ENCODE data around the gene FARS2. TPM values are rescaled to one million over a fixed set of nuclear protein-coding genes. Genes with fewer than 3 reads are reported as not detected.

Gene FARS2
- total RNA-seq, 2 experiments from 2014 or later: 15.7 to 18.5 TPM

DNA sequence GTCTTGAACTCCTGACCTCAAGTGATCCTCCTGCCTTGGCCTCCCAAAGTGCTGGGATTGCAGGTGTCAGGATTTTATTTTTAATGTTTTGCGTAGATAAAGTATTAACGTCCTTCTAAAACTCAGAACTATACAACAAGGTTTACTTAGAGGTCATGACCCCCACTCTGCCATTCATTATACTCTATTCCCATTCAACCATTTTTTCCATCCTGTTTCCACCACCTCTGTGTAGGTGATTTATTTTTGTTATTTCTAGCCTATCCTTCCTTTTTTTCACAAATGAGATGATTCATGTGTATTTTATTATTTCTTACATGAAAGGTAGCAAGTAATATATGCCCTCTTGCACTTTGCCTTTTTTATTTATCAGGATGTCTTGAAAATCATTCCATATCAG lies 138.1 kb downstream of the FARS2 start:
- Mint-ChIP-seq H3K4me3 (no peak overlapping the region), H3K27ac (peak overlapping the region; percentile 10), H3K27me3 (no peaks in the 10 kb centered on the region), H3K4me1 (ENCODE audit: low read depth) (peaks cover 21% of the 10 kb centered on the region), H3K9me3 (no peaks in the 10 kb centered on the region), H3K36me3 (ENCODE audit: low read depth) (no peaks in the 10 kb centered on the region)
- CTCF ChIA-PET: no interaction called here
- intact Hi-C loops (cut with micrococcal nuclease): no loop called here
- TF ChIP-seq, protein P1, sequence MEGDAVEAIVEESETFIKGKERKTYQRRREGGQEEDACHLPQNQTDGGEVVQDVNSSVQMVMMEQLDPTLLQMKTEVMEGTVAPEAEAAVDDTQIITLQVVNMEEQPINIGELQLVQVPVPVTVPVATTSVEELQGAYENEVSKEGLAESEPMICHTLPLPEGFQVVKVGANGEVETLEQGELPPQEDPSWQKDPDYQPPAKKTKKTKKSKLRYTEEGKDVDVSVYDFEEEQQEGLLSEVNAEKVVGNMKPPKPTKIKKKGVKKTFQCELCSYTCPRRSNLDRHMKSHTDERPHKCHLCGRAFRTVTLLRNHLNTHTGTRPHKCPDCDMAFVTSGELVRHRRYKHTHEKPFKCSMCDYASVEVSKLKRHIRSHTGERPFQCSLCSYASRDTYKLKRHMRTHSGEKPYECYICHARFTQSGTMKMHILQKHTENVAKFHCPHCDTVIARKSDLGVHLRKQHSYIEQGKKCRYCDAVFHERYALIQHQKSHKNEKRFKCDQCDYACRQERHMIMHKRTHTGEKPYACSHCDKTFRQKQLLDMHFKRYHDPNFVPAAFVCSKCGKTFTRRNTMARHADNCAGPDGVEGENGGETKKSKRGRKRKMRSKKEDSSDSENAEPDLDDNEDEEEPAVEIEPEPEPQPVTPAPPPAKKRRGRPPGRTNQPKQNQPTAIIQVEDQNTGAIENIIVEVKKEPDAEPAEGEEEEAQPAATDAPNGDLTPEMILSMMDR (IDR thresholded peaks at IDR 0.05): no peak
- POLR2A ChIA-PET: no interaction called here
- ATAC-seq (no peak), DNase-seq (no peak)

DNA sequence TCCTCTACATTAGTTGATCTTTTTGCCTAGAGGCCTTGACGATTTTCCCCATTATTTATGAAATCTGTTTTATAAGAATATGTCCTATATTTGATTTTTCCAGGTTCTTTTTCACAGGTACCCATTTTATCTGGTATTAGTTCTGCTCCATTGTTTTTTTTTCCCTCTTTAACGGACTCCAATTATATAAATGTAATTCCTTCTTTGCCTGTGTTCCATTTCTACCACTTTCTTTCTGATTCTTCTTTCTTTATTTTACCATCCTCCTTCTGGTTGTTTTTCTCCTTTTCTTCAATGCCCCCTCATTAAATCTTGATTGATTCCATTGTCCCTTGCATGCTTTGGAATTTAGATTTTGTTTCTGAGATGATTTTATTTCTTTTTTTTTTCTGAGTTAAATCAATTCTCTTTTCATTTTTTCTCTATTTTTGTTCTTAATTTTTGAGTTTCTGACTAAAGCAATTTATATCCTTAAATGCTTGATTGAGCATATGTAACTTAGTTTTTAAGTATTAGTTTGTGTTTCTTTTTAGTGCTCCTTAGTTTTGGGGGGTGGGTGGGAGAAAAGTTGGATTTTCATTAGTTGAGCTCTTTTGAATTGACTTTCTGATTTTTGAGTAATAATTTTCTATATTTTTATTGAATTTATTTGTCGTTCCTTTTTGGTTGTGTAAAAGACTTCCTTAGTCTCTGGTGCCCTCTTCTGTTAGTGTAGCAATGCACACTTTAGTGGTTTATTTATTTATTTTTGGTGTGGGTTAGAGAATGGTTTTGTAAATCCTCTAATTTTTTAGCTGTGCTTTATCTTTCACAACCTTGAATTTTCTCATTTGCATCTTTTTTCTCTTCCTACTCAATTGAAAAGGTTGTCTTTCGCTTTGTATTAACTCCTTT lies 140.8 kb downstream of the FARS2 start:
- ATAC-seq: no peak
- no peaks in the 10 kb centered on the region for H3K27me3 Mint-ChIP-seq
- no peak for DNase-seq
- intact Hi-C loops (cut with micrococcal nuclease): loop anchor here (5.0 kb wide), 1 partner anchor 260 kb away; no protein-coding TSS in a partner anchor
- no peak overlapping the region for H3K4me3 Mint-ChIP-seq
- no peaks in the 10 kb centered on the region for H3K9me3 Mint-ChIP-seq
- H3K27ac Mint-ChIP-seq: no peak overlapping the region
- no peaks in the 10 kb centered on the region for H3K36me3 Mint-ChIP-seq (ENCODE audit: low read depth)
- peaks cover 21% of the 10 kb centered on the region for H3K4me1 Mint-ChIP-seq (ENCODE audit: low read depth)
- TF ChIP-seq, protein P1 (IDR thresholded peaks at IDR 0.05): peak; percentile 64
- ChIA-PET CTCF (interaction anchor here (0.7 to 6.7 kb wide), 8 partner anchors 14 to 310 kb away, joined by 3 to 38 read pairs (median 4); no protein-coding TSS in a partner anchor), POLR2A (no interaction called here)

GRCh38 chr6:5403076-5403475 lies 141.8 kb downstream of the FARS2 start:
- TF ChIP-seq, protein P1 (IDR thresholded peaks at IDR 0.05): no peak
- H3K27me3 Mint-ChIP-seq: no peaks in the 10 kb centered on the region
- CTCF ChIA-PET: interaction anchor here (0.7 to 6.7 kb wide), 9 partner anchors 15 to 311 kb away, joined by 3 to 38 read pairs (median 3); no protein-coding TSS in a partner anchor

DNA sequence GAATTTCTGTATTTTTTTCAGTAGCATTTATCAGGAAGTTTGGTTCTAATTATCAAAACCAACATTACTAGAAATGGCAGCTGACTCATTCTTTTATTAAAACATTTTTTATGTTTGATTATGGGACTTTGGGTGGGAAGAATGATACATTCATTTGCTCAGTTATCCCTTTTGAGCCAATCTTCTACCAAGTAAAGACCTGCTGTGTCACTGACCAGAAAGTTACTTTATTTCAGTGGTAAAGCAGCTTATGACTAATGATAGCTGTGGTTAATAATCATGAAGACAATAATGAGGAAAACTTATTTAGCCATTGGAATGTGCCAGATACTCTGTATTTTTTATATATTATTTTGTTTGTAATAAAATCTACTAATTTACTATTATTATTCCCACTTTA lies 142.3 kb downstream of the FARS2 start:
- H3K4me1 Mint-ChIP-seq (ENCODE audit: low read depth): peaks cover 16% of the 10 kb centered on the region
- no peaks in the 10 kb centered on the region for H3K27me3 Mint-ChIP-seq
- no peak overlapping the region for H3K27ac Mint-ChIP-seq
- no peak for DNase-seq
- ChIA-PET POLR2A (no interaction called here), CTCF (interaction anchor here (0.7 to 6.7 kb wide), 5 partner anchors 15 to 312 kb away, joined by 3 to 38 read pairs (median 4); no protein-coding TSS in a partner anchor)
- no peaks in the 10 kb centered on the region for H3K9me3 Mint-ChIP-seq
- no peaks in the 10 kb centered on the region for H3K36me3 Mint-ChIP-seq (ENCODE audit: low read depth)
- ATAC-seq: no peak
- intact Hi-C loops (cut with micrococcal nuclease): loop anchor here (5.0 kb wide), 1 partner anchor 261 kb away; no protein-coding TSS in a partner anchor
- TF ChIP-seq, protein P1 (IDR thresholded peaks at IDR 0.05): no peak
- no peak overlapping the region for H3K4me3 Mint-ChIP-seq

More at GRCh38 chr6:5403076-5403475, 141.8 kb downstream of the FARS2 start:
- Mint-ChIP-seq H3K36me3 (ENCODE audit: low read depth) (no peaks in the 10 kb centered on the region), H3K4me3 (no peak overlapping the region), H3K9me3 (no peaks in the 10 kb centered on the region), H3K4me1 (ENCODE audit: low read depth) (peaks cover 21% of the 10 kb centered on the region), H3K27ac (no peak overlapping the region)
- POLR2A ChIA-PET: no interaction called here
- ATAC-seq (no peak), DNase-seq (no peak)
- intact Hi-C loops (cut with micrococcal nuclease): loop anchor here (5.0 kb wide), 1 partner anchor 261 kb away; no protein-coding TSS in a partner anchor

GRCh38 chr6:5405976-5406375 lies 144.7 kb downstream of the FARS2 start:
- intact Hi-C loops (cut with micrococcal nuclease): no loop called here
- no peak overlapping the region for H3K27ac Mint-ChIP-seq
- no peak for ATAC-seq
- DNase-seq: no peak
- TF ChIP-seq, protein P1 (IDR thresholded peaks at IDR 0.05): no peak
- H3K27me3 Mint-ChIP-seq: no peaks in the 10 kb centered on the region
- no peak overlapping the region for H3K4me3 Mint-ChIP-seq
- POLR2A ChIA-PET: no interaction called here
- peaks cover 4% of the 10 kb centered on the region for H3K36me3 Mint-ChIP-seq (ENCODE audit: low read depth)
- no peaks in the 10 kb centered on the region for H3K9me3 Mint-ChIP-seq
- peaks cover 6% of the 10 kb centered on the region for H3K4me1 Mint-ChIP-seq (ENCODE audit: low read depth)
- CTCF ChIA-PET: interaction anchor here (6.7 kb wide), 1 partner anchor 262 kb away, joined by 38 read pairs; no protein-coding TSS in a partner anchor

Data from activated CD8-positive, alpha-beta T cell treated with anti-CD3 and anti-CD28 coated beads for 36 hours (primary cell).